IPS DF 6.9 (cell line): ENCODE results near the gene PDE11A.
"Not testable (repeated sequence)": the region's sequence is repeated elsewhere in the genome, so short reads cannot be mapped to it uniquely, and the experiment has no call there.

Experiments
- DNase-seq: peaks from one replicate; pipeline ENCODE4 v3.0.0-alpha.2; 2013; ENCODE audit warnings: low read depth, low spot score
- H3K27ac ChIP-seq: one replicate; pipeline ENCODE4 v1.5.1; 2013; ENCODE audit warnings: low read length, control low read depth
- H3K27me3 ChIP-seq: 2 replicates; pipeline ENCODE4 v1.6.1; 2013; ENCODE audit warnings: mild to moderate bottlenecking, low read length; ENCODE audit not compliant: control insufficient read depth, insufficient read depth
- H3K36me3 ChIP-seq: 2 replicates; pipeline ENCODE4 v1.6.1; 2013; ENCODE audit warnings: low read length; ENCODE audit not compliant: control insufficient read depth, insufficient read depth
- H3K4me1 ChIP-seq: 2 replicates; pipeline ENCODE4 v1.6.1; 2013; ENCODE audit warnings: low read length; ENCODE audit not compliant: control insufficient read depth, insufficient read depth
- H3K4me3 ChIP-seq: 2 replicates; pipeline ENCODE4 v1.5.1; 2013; ENCODE audit warnings: mild to moderate bottlenecking, low read length
- H3K9me3 ChIP-seq: 2 replicates; pipeline ENCODE4 v1.6.1; 2013; ENCODE audit warnings: low read length, inconsistent platforms; ENCODE audit not compliant: control insufficient read depth, insufficient read depth
- WGBS: extraction: QIAGEN DNeasy Blood & Tissue Kit; methylation state at CpG from one replicate; pipeline ENCODE4 v1.1.7; 2013; ENCODE audit warnings: mixed read lengths, missing lambda C conversion rate; ENCODE audit not compliant: insufficient read length, insufficient coverage; 5-methylcytosine and 5-hydroxymethylcytosine counted together

PDE11A gene

DNA sequence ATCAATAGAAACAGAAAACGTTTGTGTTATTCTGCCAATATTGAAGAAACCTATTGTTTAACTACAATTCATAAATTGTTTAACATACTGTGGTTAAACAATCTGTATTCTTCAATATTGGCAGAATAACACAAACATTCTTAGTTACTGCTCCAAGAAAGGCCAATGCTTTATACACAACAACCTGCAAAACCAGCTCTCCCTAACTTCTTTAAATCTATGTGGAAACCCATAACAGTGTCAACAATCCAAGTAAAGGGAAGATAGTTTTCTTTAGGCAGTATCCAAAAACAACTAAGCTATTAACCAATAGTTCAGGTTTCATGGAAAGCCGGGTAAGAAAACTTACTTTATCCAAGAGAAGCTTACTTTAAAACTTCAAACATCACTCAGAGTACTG lies 33.5 kb upstream of the PDE11A start:
- Histone ChIP-seq H3K4me1 (no peaks in the 10 kb centered on the region; the same call in 1 of the 2 replicates), H3K27me3 (no peaks in the 10 kb centered on the region), H3K4me3 (no peak overlapping the region), H3K36me3 (no peaks in the 10 kb centered on the region), H3K27ac (no peak overlapping the region), H3K9me3 (no peaks in the 10 kb centered on the region)
- no peak for DNase-seq
- WGBS = no CpG with 5 or more reads among the region's 2 CpGs

DNA sequence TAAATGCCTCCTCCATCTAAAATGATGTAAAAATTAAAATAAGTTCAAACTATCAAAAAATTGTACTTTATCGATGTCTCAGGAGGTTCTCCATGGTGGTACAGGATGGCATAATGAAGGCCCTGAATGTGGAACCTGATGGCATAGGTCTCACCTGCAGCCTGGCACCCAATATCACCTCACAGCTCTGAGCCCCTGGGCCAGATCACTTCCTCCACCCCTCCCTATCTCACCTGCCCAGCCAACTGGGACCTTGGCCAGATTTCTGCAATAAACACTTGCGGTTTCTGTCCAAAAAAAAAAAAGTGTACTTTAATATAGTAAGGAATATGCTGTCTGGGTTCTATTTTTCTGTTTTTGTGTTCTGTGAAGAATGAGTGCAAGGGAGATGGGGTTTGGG lies 33.0 kb upstream of the PDE11A start:
- Histone ChIP-seq H3K27me3 (no peaks in the 10 kb centered on the region), H3K4me3 (no peak overlapping the region), H3K4me1 (no peaks in the 10 kb centered on the region; the same call in 1 of the 2 replicates), H3K36me3 (no peaks in the 10 kb centered on the region), H3K9me3 (no peaks in the 10 kb centered on the region), H3K27ac (no peak overlapping the region)
- WGBS = no CpG with 5 or more reads among the region's 2 CpGs
- DNase-seq = no peak

DNA sequence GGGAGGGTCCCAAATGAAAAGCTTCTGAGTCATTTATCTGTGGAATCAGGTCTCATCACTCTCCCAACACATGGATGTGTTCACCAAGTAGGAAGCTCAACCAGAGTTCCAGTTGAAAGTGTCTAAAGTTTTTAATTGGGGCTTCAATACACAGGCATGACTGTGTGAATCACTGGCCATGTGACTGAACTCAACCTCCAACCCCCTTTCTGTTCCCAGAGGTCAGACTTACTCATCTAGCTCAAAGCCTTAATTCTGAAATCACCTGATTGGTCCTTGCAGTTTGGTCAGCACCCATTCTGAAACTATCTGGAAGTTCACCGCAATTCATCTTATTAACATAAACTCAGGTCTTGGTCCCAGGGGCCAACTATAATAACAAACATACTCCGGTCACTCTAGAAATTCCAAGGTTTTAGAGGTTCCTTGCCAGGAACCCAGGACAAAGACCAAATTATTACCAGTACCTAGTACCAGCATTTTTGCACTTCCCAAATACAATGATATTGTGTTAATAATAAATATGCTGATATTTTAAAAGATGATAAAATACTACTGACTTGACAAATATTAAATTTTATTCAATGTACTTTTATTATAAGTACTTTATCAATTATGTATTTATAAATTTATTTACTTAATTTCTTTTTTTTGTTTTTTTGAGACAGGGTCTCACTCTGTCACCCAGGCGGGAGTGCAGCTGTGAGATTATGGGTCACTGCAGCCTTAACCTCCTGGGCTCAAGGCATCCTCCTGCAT lies 28.9 kb upstream of the PDE11A start:
- no peak overlapping the region for H3K27ac ChIP-seq
- WGBS = no CpG with 5 or more reads among the region's 3 CpGs

DNA sequence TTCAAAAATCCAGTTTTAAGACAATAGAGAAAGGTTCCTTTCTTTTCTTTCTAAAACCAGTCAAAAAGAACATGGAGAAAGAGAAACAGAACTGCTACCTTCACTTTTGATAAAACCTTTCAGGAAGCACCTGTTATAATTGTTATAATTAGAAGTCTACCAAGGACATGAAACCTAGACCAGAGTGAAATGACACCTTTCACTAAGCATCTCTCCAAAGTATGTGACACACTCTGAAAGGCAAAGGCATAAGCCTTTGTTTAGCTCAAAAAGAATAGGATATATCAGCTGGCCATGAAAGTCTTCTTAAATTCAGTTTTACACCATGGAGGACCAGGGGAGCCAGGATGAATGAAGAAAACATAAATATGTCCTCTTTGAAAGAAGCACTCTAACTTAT lies 20.9 kb upstream of the PDE11A start:
- no peaks in the 10 kb centered on the region for H3K27me3 ChIP-seq
- H3K27ac ChIP-seq = no peak overlapping the region
- no peaks in the 10 kb centered on the region for H3K4me1 ChIP-seq
- no peak overlapping the region for H3K4me3 ChIP-seq
- no peak for DNase-seq
- H3K9me3 ChIP-seq = no peaks in the 10 kb centered on the region
- no peaks in the 10 kb centered on the region for H3K36me3 ChIP-seq

More for the DNA sequence above, 28.9 kb upstream of the PDE11A start:
- no peaks in the 10 kb centered on the region for H3K9me3 ChIP-seq
- DNase-seq = no peak
- no peaks in the 10 kb centered on the region for H3K4me1 ChIP-seq
- H3K36me3 ChIP-seq = no peaks in the 10 kb centered on the region
- H3K27me3 ChIP-seq = no peaks in the 10 kb centered on the region
- no peak overlapping the region for H3K4me3 ChIP-seq

DNA sequence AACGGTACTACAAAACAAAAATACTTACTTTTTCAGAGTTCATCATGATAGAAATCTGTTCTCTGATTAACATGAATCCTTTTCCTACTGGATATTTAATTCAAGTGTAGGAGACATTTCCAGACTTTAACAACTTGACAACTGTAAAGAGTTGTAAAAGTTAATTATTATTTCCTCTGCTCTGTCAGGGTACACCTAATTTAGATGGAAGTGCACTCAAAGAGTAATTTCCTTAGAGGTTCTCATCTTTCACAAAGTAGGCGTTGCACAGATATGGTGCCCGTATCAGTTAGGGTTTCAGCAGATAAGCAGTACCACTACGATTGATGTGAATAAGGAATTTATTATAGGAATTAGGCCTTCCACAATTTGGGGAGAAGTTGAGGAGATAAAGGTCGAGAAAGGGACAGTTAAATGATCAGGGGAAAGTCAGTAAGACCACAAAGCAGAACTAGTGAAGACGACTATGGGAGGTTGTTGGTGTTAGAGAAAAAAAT lies 16.2 kb upstream of the PDE11A start:
- Histone ChIP-seq H3K27me3 (no peaks in the 10 kb centered on the region), H3K4me3 (no peak overlapping the region), H3K4me1 (no peaks in the 10 kb centered on the region), H3K27ac (no peak overlapping the region), H3K36me3 (no peaks in the 10 kb centered on the region), H3K9me3 (no peaks in the 10 kb centered on the region)
- no peak for DNase-seq
- no CpG with 5 or more reads among the region's 6 CpGs for WGBS

DNA sequence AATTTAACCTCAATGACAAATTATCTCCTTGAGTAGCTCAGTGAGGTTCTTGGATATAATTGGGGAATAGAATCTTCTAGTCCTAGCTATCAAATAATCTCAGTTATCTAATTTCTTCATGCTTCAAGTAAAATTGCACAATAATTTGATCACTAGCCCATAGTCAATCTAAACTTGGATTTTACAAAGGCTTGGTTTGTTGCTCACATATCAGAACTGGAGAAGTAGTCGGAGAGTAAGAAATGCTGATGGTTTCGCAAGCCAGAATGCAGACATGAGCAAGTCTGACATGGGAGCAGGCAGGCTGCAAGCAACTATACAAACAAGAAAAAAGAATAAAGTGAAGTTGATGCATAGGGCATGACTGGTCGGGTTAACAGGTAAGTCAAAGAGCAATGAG lies 11.7 kb upstream of the PDE11A start:
- Histone ChIP-seq H3K36me3 (no peaks in the 10 kb centered on the region), H3K4me3 (no peak overlapping the region), H3K27ac (no peak overlapping the region), H3K4me1 (no peaks in the 10 kb centered on the region), H3K9me3 (no peaks in the 10 kb centered on the region), H3K27me3 (no peaks in the 10 kb centered on the region)
- WGBS = no CpG with 5 or more reads among the region's 3 CpGs
- no peak for DNase-seq

DNA sequence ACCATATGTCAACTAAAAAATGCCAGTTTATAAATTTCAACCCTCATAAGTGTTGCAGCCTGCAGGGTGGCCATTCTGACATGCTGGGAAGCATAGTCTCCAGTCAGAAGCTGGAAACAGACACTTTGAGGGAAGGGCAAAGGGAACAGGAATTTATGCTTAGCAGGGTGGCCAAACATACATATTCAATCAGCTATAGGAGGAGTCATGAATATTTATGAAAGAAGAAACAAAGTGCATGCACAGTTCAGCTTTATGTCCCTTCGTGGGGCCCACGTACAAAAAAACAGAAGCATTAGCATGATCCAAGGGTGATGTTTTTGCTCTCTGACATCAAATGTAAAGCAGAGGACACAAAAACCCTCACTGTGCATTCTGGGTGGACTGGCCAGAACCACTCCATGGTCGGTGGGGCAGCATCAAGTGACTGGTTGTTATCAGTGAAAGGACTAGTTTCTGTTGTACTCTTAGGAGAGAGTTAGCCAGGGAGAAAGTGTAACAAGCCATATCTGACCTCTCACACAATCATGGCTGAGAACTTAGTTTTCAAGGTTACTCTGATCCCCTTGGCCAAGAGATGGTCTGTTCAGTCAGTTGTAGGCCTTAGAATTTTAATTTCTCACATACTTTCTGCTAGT lies 9.9 kb upstream of the PDE11A start:
- Histone ChIP-seq H3K27ac (no peak overlapping the region), H3K4me3 (no peak overlapping the region), H3K4me1 (no peaks in the 10 kb centered on the region), H3K9me3 (no peaks in the 10 kb centered on the region), H3K36me3 (no peaks in the 10 kb centered on the region), H3K27me3 (no peaks in the 10 kb centered on the region)
- DNase-seq = no peak
- no CpG with 5 or more reads among the region's 3 CpGs for WGBS

DNA sequence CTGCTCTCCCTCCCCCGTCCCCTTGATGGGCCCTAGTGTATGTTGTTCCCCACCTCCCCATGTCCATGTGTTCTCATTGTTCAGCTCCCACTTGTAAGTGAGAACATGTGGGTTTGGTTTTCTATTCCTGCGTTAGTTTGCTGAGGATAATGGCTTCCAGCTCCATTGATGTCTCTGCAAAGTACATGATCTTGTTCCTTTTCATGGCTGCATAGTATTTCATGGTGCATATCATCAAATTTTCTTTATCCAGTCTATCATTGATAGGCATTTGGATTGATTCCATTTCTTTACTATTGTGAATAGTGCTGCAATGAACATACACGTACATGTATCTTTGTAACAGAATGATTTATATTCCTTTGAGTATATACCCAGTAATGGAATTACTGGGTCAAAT lies 6.7 kb upstream of the PDE11A start:
- H3K27me3 ChIP-seq, H3K36me3 ChIP-seq, H3K4me1 ChIP-seq, DNase-seq, H3K4me3 ChIP-seq, H3K27ac ChIP-seq, H3K9me3 ChIP-seq: not testable (repeated sequence)
- WGBS = no CpG with 5 or more reads among the region's 3 CpGs

DNA sequence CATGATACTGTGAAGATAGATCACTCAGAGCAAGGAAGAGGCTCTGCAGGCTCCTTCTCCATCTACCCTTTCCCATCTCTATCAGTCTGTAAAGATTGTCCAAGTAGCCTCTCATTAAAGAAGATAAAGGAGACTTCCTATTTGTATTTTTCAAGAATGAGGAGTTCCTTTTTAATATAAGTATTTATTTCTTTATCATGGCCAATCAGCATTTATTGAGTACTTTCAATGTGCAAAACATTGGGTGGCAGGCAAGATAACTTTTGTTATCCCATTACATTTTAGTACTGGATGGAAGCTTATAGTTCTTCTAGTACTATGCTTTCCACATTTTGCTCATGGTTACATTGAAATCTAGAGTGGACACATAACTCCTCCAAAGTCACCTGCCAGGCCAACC lies 3.6 kb upstream of the PDE11A start:
- H3K4me1 ChIP-seq = no peaks in the 10 kb centered on the region
- H3K27ac ChIP-seq = no peak overlapping the region
- no peaks in the 10 kb centered on the region for H3K36me3 ChIP-seq

DNA sequence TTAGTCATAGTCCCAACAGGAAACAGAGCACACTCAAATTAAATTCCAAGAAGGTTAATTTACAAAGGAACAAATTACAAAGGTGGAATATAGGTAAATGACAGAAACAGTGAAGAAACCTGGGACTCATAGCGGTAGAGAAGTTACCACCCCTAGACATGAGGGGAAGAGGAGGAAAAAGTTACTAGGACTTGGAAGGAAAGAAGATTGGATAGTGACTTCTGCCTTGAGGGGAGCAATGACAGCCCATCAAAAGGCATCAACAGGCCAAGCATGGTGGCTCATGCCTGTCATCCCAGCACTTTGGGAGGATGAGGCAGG lies 2.4 kb upstream of the PDE11A start:
- DNase-seq = no peak
- no peak overlapping the region for H3K4me3 ChIP-seq
- no CpG with 5 or more reads among the region's 1 CpG for WGBS
- no peaks in the 10 kb centered on the region for H3K36me3 ChIP-seq
- H3K9me3 ChIP-seq = no peaks in the 10 kb centered on the region
- H3K27me3 ChIP-seq = no peaks in the 10 kb centered on the region
- H3K27ac ChIP-seq = no peak overlapping the region
- H3K4me1 ChIP-seq = no peaks in the 10 kb centered on the region

More for the DNA sequence above, 3.6 kb upstream of the PDE11A start:
- Histone ChIP-seq H3K4me3 (no peak overlapping the region), H3K9me3 (no peaks in the 10 kb centered on the region), H3K27me3 (no peaks in the 10 kb centered on the region)
- no peak for DNase-seq
